Measurements from ENCODE around the gene KASH5.

- TF ChIP-seq CTCF (IDR thresholded peaks at IDR 0.05; ENCODE audit: low read depth, low read length) (no peak), EZH2phosphoT487 (IDR thresholded peaks at IDR 0.05; ENCODE audit: low read depth) (no peak)
Measured at GRCh38 chr19:49421039-49421877, 33.2 kb downstream of the KASH5 start.
